Measurements from ENCODE around the gene ZFYVE28. TPM values are rescaled to one million over a fixed set of nuclear protein-coding genes. Genes with fewer than 3 reads are reported as not detected.
A peak's percentile ranks its signal among the peaks of the same experiment; 100 is the strongest.
"Not testable (repeated sequence)": the region's sequence is repeated elsewhere in the genome, so short reads cannot be mapped to it uniquely, and the experiment has no call there.

ZFYVE28 gene
- total RNA-seq, 2 experiments from 2014 or later: 19.7 to 20.0 TPM

GRCh38 chr4:2284934-2285612 lies 133.4 kb downstream of the ZFYVE28 start:
- ChIA-PET POLR2A (no interaction called here), CTCF (no interaction called here)
- Mint-ChIP-seq H3K36me3 (no peaks in the 10 kb centered on the region), H3K4me1 (ENCODE audit: low read depth) (peaks cover 37% of the 10 kb centered on the region), H3K27ac (no peak overlapping the region), H3K9me3 (no peaks in the 10 kb centered on the region), H3K4me3 (no peak overlapping the region), H3K27me3 (no peaks in the 10 kb centered on the region)
- DNase-seq: no peak
- intact Hi-C loops (cut with micrococcal nuclease): loop anchor here (5.0 kb wide), 1 partner anchor 77 kb away; no protein-coding TSS in a partner anchor

- Mint-ChIP-seq H3K27ac (no peak overlapping the region), H3K36me3 (no peaks in the 10 kb centered on the region), H3K4me1 (ENCODE audit: low read depth) (peaks cover 31% of the 10 kb centered on the region), H3K27me3 (no peaks in the 10 kb centered on the region), H3K4me3 (no peak overlapping the region), H3K9me3 (no peaks in the 10 kb centered on the region)
- no peak for DNase-seq
- POLR2A ChIA-PET: no interaction called here
- CTCF ChIA-PET: no interaction called here
- intact Hi-C loops (cut with micrococcal nuclease): loop anchor here (5.0 kb wide), 1 partner anchor 78 kb away; no protein-coding TSS in a partner anchor
Measured at GRCh38 chr4:2284161-2284933, 134.1 kb downstream of the ZFYVE28 start.

- Mint-ChIP-seq H3K27ac (peak overlapping the region; percentile 24), H3K9me3 (no peaks in the 10 kb centered on the region), H3K4me1 (ENCODE audit: low read depth) (peaks cover 31% of the 10 kb centered on the region), H3K27me3 (no peaks in the 10 kb centered on the region), H3K36me3 (no peaks in the 10 kb centered on the region), H3K4me3 (no peak overlapping the region)
- intact Hi-C loops (cut with micrococcal nuclease): loop anchor here (5.0 kb wide), 1 partner anchor 79 kb away; no protein-coding TSS in a partner anchor
- CTCF ChIA-PET: no interaction called here
- POLR2A ChIA-PET: no interaction called here
- DNase-seq: no peak
Measured at GRCh38 chr4:2283199-2283711, 135.2 kb downstream of the ZFYVE28 start.

- H3K36me3 Mint-ChIP-seq: no peaks in the 10 kb centered on the region
- peak overlapping the region; percentile 88 for H3K27ac Mint-ChIP-seq
- DNase-seq: peak; percentile 88
- H3K9me3 Mint-ChIP-seq: no peaks in the 10 kb centered on the region
- H3K4me1 Mint-ChIP-seq (ENCODE audit: low read depth): peaks cover 31% of the 10 kb centered on the region
- intact Hi-C loops (cut with micrococcal nuclease): loop anchor here (1.0 to 5.0 kb wide), 3 partner anchors 19 to 132 kb away; partner anchors contain the start of gene MXD4
- H3K27me3 Mint-ChIP-seq: no peaks in the 10 kb centered on the region
- ChIA-PET CTCF (interaction anchor here (1.1 to 1.4 kb wide), 4 partner anchors 12 to 187 kb away, joined by 3 to 4 read pairs (median 3); partner anchors contain the start of gene RNF4), POLR2A (interaction anchor here (0.7 kb wide), 1 partner anchor 20 kb away, joined by 4 read pairs; the partner anchor contains the start of gene MXD4)
- H3K4me3 Mint-ChIP-seq: peak overlapping the region; percentile 20
Measured at GRCh38 chr4:2281575-2282343, 136.7 kb downstream of the ZFYVE28 start.

- DNase-seq: no peak
- H3K4me1 Mint-ChIP-seq (ENCODE audit: low read depth): peaks cover 31% of the 10 kb centered on the region
- no peaks in the 10 kb centered on the region for H3K27me3 Mint-ChIP-seq
- intact Hi-C loops (cut with micrococcal nuclease): loop anchor here (5.0 kb wide), 1 partner anchor 82 kb away; no protein-coding TSS in a partner anchor
- no peak overlapping the region for H3K4me3 Mint-ChIP-seq
- no peaks in the 10 kb centered on the region for H3K36me3 Mint-ChIP-seq
- H3K9me3 Mint-ChIP-seq: no peaks in the 10 kb centered on the region
- CTCF ChIA-PET: no interaction called here
- POLR2A ChIA-PET: no interaction called here
- peak overlapping the region; percentile 88 for H3K27ac Mint-ChIP-seq
Measured at GRCh38 chr4:2280531-2281300, 137.7 kb downstream of the ZFYVE28 start.

GRCh38 chr4:2277956-2278355 lies 140.5 kb downstream of the ZFYVE28 start:
- intact Hi-C loops (cut with micrococcal nuclease): no loop called here
- H3K9me3 Mint-ChIP-seq: no peaks in the 10 kb centered on the region
- H3K36me3 Mint-ChIP-seq: no peaks in the 10 kb centered on the region
- H3K27me3 Mint-ChIP-seq: no peaks in the 10 kb centered on the region
- H3K27ac Mint-ChIP-seq: no peak overlapping the region
- peaks cover 24% of the 10 kb centered on the region for H3K4me1 Mint-ChIP-seq (ENCODE audit: low read depth)
- POLR2A ChIA-PET: no interaction called here
- no peak for DNase-seq
- no peak overlapping the region for H3K4me3 Mint-ChIP-seq
- CTCF ChIA-PET: no interaction called here

GRCh38 chr4:2276581-2277325 lies 141.7 kb downstream of the ZFYVE28 start:
- Mint-ChIP-seq H3K27ac (no peak overlapping the region), H3K4me1 (ENCODE audit: low read depth) (peaks cover 14% of the 10 kb centered on the region), H3K27me3 (no peaks in the 10 kb centered on the region), H3K4me3 (no peak overlapping the region), H3K9me3 (no peaks in the 10 kb centered on the region), H3K36me3 (no peaks in the 10 kb centered on the region)
- ChIA-PET POLR2A (no interaction called here), CTCF (no interaction called here)
- intact Hi-C loops (cut with micrococcal nuclease): no loop called here
- DNase-seq: no peak

- POLR2A ChIA-PET: no interaction called here
- no peak for DNase-seq
Measured at GRCh38 chr4:2275546-2276251, 142.7 kb downstream of the ZFYVE28 start.

GRCh38 chr4:2275044-2275397 lies 143.4 kb downstream of the ZFYVE28 start:
- H3K27me3 Mint-ChIP-seq; POLR2A ChIA-PET; H3K36me3 Mint-ChIP-seq; H3K4me3 Mint-ChIP-seq; H3K27ac Mint-ChIP-seq; H3K4me1 Mint-ChIP-seq (ENCODE audit: low read depth); intact Hi-C loops (cut with micrococcal nuclease); DNase-seq; H3K9me3 Mint-ChIP-seq; CTCF ChIA-PET: not testable (repeated sequence)

More at GRCh38 chr4:2275546-2276251, 142.7 kb downstream of the ZFYVE28 start:
- Mint-ChIP-seq H3K4me1 (ENCODE audit: low read depth) (peaks cover 3% of the 10 kb centered on the region), H3K4me3 (no peak overlapping the region), H3K36me3 (no peaks in the 10 kb centered on the region), H3K9me3 (no peaks in the 10 kb centered on the region), H3K27me3 (no peaks in the 10 kb centered on the region), H3K27ac (no peak overlapping the region)
- intact Hi-C loops (cut with micrococcal nuclease): no loop called here
- CTCF ChIA-PET: no interaction called here

- Mint-ChIP-seq H3K27ac (no peak overlapping the region), H3K9me3 (no peaks in the 10 kb centered on the region), H3K4me3 (no peak overlapping the region), H3K36me3 (no peaks in the 10 kb centered on the region), H3K27me3 (no peaks in the 10 kb centered on the region), H3K4me1 (ENCODE audit: low read depth) (no peaks in the 10 kb centered on the region)
- no peak for DNase-seq
- POLR2A ChIA-PET: no interaction called here
- CTCF ChIA-PET: no interaction called here
- intact Hi-C loops (cut with micrococcal nuclease): no loop called here
Measured at GRCh38 chr4:2274320-2275043, 144.0 kb downstream of the ZFYVE28 start.
